GM12878 (cell line): ENCODE results near the gene C3orf22. TPM values are rescaled to one million over a fixed set of nuclear protein-coding genes. Genes with fewer than 3 reads are reported as not detected.

ENCODE experiments used
- ATAC-seq: fragments of 200-7000 bp; cut with Tn5 transposase; 3 replicates; pipeline ENCODE4 v1.9.1; 2020; ENCODE audit warnings: mild to moderate bottlenecking, moderate library complexity
- BruUV-seq: library from RNA; stranded (reverse); fragments of 400-500 nt; replicated peaks from 2 replicates; lab custom pipeline; 2021; lab: Mats Ljungman, UMichigan
- CTCF ChIA-PET: fragments of 300-600 bp; sonication (Branson Sonifier 250); formaldehyde crosslinking; extraction: SDS; loops from one replicate; lab custom pipeline; 2021; ENCODE audit warnings: inconsistent platforms; lab: Yijun Ruan, JAX
- POLR2A ChIA-PET: fragments of 350-600 bp; formaldehyde crosslinking; extraction: SDS; loops from one replicate; lab custom pipeline; 2021; ENCODE audit warnings: inconsistent platforms; lab: Charles Lee
- RAD21 ChIA-PET: fragments of 300-600 bp; sonication (Branson Sonifier 250); formaldehyde crosslinking; loops from one replicate; lab custom pipeline; 2023; ENCODE audit warnings: antibody characterized with exemption; ENCODE audit not compliant: unreplicated experiment; lab: Charles Lee
- SMC1A ChIA-PET: fragments of 300-600 bp; sonication (Branson Sonifier 250); formaldehyde crosslinking; loops from one replicate; lab custom pipeline; 2023; ENCODE audit not compliant: unreplicated experiment, uncharacterized antibody; lab: Charles Lee
- DNase-seq: peaks from one replicate; pipeline ENCODE4 v3.0.0-alpha.2; 2011; ENCODE audit warnings: low read depth, low spot score
- FAIRE-seq: peaks from 3 replicates; lab custom pipeline; 2011; peaks lifted over from hg19 to GRCh38; lab: Jason Lieb, UNC
- H2AFZ ChIP-seq: 2 replicates; pipeline ENCODE4 v1.6.0; 2011; ENCODE audit warnings: low read depth, low read length, control low read depth; ENCODE audit not compliant: control insufficient read depth
- H3K27ac ChIP-seq: 2 replicates; pipeline ENCODE4 v1.5.1; 2011; ENCODE audit warnings: control low read depth; ENCODE audit not compliant: control insufficient read depth, insufficient read depth
- H3K27me3 ChIP-seq, 2 experiments: replicated peaks in 1 of 2; 2 replicates each; pipeline versions ENCODE4 v1.6.0 to v1.6.1; 2011; ENCODE audit warnings: low read length in 1 of 2; ENCODE audit not compliant: control insufficient read depth in 2 of 2, insufficient read depth in 2 of 2
- H3K36me3 ChIP-seq, 2 experiments: 2 replicates each; pipeline ENCODE4 v1.5.1; 2011; ENCODE audit warnings: low read length in 1 of 2; ENCODE audit not compliant: control insufficient read depth in 2 of 2, insufficient read depth in 2 of 2
- H3K4me1 ChIP-seq: 2 replicates; pipeline ENCODE4 v1.6.1; 2011; ENCODE audit warnings: mild to moderate bottlenecking, low read length, moderate library complexity, mixed read lengths; ENCODE audit not compliant: control insufficient read depth, insufficient read depth
- H3K4me2 ChIP-seq: 2 replicates; pipeline ENCODE4 v1.6.0; 2011; ENCODE audit warnings: control low read depth; ENCODE audit not compliant: control insufficient read depth, insufficient read depth
- H3K4me3 ChIP-seq: fragments of 200-600 bp; sonication (generic); 2 replicates; pipeline ENCODE4 v1.5.1; 2016
- H3K79me2 ChIP-seq: 2 replicates; pipeline ENCODE4 v1.6.0; 2011; ENCODE audit warnings: low read length; ENCODE audit not compliant: control insufficient read depth, insufficient read depth
- H3K9ac ChIP-seq: 2 replicates; pipeline ENCODE4 v1.8.0; 2011; ENCODE audit warnings: low read length, control low read depth, mixed read lengths; ENCODE audit not compliant: control insufficient read depth, insufficient read depth
- H3K9me3 ChIP-seq: replicated peaks from 3 replicates; pipeline ENCODE4 v1.5.1; 2011; ENCODE audit warnings: mild to moderate bottlenecking, low read length; ENCODE audit not compliant: control insufficient read depth, insufficient read depth
- H4K20me1 ChIP-seq: 2 replicates; pipeline ENCODE4 v1.6.0; 2011; ENCODE audit not compliant: control insufficient read depth, insufficient read depth
- E2F8 ChIP-seq: fragments of 450-650 bp; IDR thresholded peaks from 2 replicates; pipeline ENCODE4 v1.6.1; 2018; ENCODE audit warnings: mild to moderate bottlenecking, low read depth, moderate library complexity; ENCODE audit not compliant: partially characterized antibody
- GATAD2B ChIP-seq: fragments of 450-650 bp; conservative IDR thresholded peaks from 2 replicates; pipeline ENCODE4 v1.6.1; 2017; ENCODE audit warnings: low read depth, mild to moderate bottlenecking, moderate library complexity
- RCOR1 ChIP-seq: conservative IDR thresholded peaks from 2 replicates; pipeline ENCODE4 v1.6.1; 2012; ENCODE audit warnings: low read depth, low read length, improper control_type of control experiment
- REST ChIP-seq: IDR thresholded peaks from 2 replicates; pipeline ENCODE4 v1.6.1; 2012; ENCODE audit warnings: mild to moderate bottlenecking, low read depth, low read length
- ZNF384 ChIP-seq: IDR thresholded peaks from 2 replicates; pipeline ENCODE4 v1.6.1; 2012; ENCODE audit warnings: low read depth, mild to moderate bottlenecking, low read length, improper control_type of control experiment, borderline replicate concordance
- WGBS: methylation state at CpG from one replicate; pipeline ENCODE4 v1.1.6; 2016; ENCODE audit warnings: low lambda C conversion rate; ENCODE audit not compliant: insufficient replicate concordance, insufficient coverage; ENCODE audit errors: missing lambda C conversion rate; 5-methylcytosine and 5-hydroxymethylcytosine counted together
- in situ Hi-C: fragments of 300-500 bp; cut with MboI; formaldehyde crosslinking; loops from 9 replicates; pipeline ENCODE4 v1.14.3; 2018; ENCODE audit warnings: mixed read lengths
- intact Hi-C: fragments of 100-400 bp; cut with micrococcal nuclease; formaldehyde crosslinking; loops from one replicate; pipeline ENCODE4 v1.14.2; 2022; ENCODE audit not compliant: unreplicated experiment
- polyA plus RNA-seq, 11 experiments: library from polyadenylated mRNA; depleted of rRNA in 4 of 11; unstranded in 6 of 11; stranded (reverse) in 5 of 11; fragments of >200 nt; fragmentation: Nextera tagmentation in 4 of 11; fragmentation: Illumina TruSeq in 1 of 11; extraction: Ambion mirVana in 4 of 11; extraction: Trizol in 1 of 11; gene quantifications; 1 replicate in 1 of 11; 2 replicates in 10 of 11; pipeline versions ENCODE4 v1.2.1 to v1.2.3, GENCODE V29; 2011 to 2016; ENCODE audit warnings: inconsistent platforms in 2 of 11, missing spikeins in 2 of 11, low read depth in 1 of 11
- total RNA-seq, 4 experiments: library from RNA; depleted of rRNA in 3 of 4; stranded (reverse); fragments of >200 nt in 3 of 4; fragmentation: Illumina TruSeq in 1 of 4; extraction: Trizol in 1 of 4; gene quantifications; 2 replicates each; pipeline versions ENCODE4 v1.2.1 to v1.2.3, GENCODE V29; 2013 to 2021

The C3orf22 gene
- total and polyA plus RNA-seq, 10 of the 15 experiments (the other 5 are each of a cell fraction or from before 2014, with no cell fraction given) = not detected

DNA sequence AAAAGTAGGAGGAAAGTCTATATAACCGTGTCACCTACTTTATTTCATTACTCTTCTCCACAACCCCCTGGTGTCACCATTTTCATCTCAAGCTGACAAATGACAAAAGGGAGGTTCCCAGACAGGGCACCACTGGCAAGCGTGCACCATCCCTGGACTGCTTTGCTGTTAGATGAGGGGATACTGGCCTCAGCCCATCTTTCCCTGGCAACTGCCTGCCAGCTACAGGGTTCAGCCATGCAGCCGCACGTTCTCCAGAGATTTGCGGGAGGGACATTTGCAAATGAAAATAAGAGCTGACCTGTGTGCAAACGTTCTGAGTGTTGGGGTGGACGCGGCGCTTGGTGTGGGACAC lies 41.8 kb downstream of the C3orf22 start:
- Histone ChIP-seq H3K36me3 (no peaks in the 10 kb centered on the region), H3K4me3 (no peak overlapping the region), H3K4me1 (no peaks in the 10 kb centered on the region), H3K4me2 (no peak overlapping the region), H3K27me3 (no peaks in the 10 kb centered on the region; a peak in 1 of 4 replicates), H2AFZ (no peak overlapping the region), H3K9me3 (no peaks in the 10 kb centered on the region), H3K9ac (no peak overlapping the region), H3K27ac (no peak overlapping the region), H3K79me2 (no peaks in the 10 kb centered on the region), H4K20me1 (no peaks in the 10 kb centered on the region; the same call in 1 of the 2 replicates)
- FAIRE-seq (no peak), ATAC-seq (no peak), DNase-seq (no peak)
- POLR2A ChIA-PET = interaction anchor here (0.5 kb wide), 1 partner anchor 41 kb away, joined by 3 read pairs; the partner anchor contains the start of gene ZXDC
- no TSS peak for BruUV-seq
- CTCF ChIA-PET = no interaction called here
- intact Hi-C loops = no loop called here
- in situ Hi-C loops = no loop called here
- TF ChIP-seq REST (no peak), RCOR1 (no peak), ZNF384 (no peak), GATAD2B (no peak), E2F8 (no peak)
- 65% methylated on average over 9 of the region's 9 CpGs for WGBS
- SMC1A ChIA-PET = no interaction called here
- RAD21 ChIA-PET = no interaction called here
